ENCODE data around the gene CHRNB1.
"Not testable (repeated sequence)": the region's sequence is repeated elsewhere in the genome, so short reads cannot be mapped to it uniquely, and the experiment has no call there.

CHRNB1 gene

DNA sequence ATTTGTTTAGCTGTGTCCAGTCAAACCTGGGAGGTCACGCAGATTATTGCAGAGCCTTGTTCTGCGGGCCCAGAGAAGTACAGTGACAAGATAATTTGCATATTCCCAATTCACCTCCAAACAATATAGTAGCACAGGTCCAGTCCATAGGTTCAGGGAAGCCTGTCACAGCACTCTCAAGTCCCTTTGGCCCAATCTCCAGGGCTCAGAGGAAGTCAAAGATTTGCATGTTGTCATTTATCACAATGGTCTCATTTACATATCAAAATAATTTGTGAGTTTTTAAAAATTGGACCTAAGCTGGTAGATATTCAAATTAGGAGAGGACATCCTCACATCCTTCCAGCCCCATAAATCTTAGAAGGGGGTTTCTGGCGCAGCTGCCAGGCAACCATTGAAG, 22.6 kb downstream of the CHRNB1 start:
- no peak for DNase-seq (ENCODE audit: low spot score)

DNA sequence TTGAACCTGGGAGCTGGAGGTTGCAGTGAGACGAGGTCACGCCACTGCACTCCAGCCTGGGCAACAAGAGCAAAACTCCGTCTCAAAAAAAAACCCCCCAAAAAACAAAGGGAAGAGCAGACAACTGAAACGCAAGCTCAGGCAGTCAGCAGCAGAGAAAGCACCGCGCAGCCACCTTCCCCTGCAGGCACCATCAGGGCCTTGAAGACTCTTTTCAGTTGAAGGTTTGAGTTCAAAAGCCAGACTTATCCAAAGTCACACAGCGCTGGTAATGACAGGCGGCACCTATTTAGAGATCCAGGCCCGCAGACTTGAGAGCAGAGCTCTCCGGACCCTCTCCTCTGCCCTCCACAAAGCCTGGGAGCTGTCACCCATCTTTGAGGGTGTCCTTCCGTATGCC, 23.4 kb downstream of the CHRNB1 start:
- no peak for DNase-seq (ENCODE audit: low spot score)

DNA sequence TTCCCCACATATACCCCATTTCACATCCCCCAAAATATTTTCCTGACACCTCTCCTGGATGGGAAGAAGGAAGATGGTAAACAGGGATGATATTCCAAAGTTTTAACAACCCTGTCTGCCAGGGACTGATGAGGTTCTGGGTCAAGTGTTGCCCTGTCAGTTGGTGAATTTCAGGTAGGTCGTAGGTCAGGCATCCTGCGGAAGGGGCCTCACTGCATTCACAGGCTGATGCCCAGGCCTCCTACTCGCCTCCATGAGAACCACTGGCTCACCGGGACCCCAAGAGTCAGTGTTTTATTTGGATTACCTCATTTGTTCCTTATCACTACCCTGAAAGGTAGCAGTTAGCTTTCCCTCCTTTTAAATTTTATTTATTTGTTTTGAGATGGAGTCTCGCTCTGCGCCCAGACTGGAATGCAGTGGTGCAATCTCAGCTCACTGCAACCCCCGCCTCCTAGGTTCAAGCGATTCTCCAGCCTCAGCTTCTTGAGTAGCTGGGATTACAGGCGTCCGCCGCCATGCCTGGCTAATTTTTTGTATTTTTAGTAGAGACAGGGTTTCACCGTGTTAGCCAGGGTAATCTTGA, 24.0 kb downstream of the CHRNB1 start:
- no peak for DNase-seq (ENCODE audit: low spot score)

DNA sequence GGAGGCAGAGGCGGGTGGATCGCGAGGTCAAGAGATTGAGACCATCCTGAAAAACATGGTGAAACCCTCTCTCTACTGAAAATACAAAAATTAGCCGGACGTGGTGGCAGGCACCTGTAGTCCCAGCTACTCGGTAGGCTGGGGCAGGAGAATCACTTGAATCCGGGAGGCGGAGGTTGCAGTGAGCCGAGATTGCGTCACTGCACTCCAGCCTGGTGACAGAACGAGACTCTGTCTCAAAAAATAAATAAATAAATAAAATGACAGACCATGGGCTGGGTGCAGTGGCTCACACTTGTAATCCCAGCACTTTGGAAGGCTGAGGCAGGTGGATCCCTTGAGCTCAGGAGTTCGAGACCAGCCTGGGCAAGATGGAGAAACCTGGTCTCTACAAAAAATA, 25.0 kb downstream of the CHRNB1 start:
- DNase-seq (ENCODE audit: low spot score) = not testable (repeated sequence)

DNA sequence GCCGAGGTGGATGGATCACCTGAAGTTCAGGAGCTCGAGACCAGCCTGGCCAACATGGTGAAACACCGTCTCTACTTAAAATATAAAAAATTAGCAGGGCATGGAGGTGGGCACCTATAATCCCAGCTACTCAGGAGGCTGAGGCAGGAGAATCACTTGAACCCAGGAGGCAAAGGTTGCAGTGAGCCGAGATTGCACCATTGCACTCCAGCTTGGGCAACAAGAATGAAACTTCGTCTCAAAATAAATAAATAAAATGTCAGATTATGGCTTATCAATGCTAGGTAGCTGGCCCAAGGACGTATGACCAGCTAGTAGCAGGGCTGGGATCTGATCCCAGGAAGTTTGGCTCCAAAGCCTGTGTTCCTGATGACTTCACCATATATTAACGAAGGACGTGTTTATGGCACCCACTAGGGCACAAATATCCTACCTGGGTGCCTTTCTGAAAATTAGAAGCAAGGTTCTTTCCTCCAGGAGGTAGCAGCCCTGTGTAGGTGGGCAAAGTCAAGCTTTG, 25.7 kb downstream of the CHRNB1 start:
- DNase-seq (ENCODE audit: low spot score) = not testable (repeated sequence)

DNA sequence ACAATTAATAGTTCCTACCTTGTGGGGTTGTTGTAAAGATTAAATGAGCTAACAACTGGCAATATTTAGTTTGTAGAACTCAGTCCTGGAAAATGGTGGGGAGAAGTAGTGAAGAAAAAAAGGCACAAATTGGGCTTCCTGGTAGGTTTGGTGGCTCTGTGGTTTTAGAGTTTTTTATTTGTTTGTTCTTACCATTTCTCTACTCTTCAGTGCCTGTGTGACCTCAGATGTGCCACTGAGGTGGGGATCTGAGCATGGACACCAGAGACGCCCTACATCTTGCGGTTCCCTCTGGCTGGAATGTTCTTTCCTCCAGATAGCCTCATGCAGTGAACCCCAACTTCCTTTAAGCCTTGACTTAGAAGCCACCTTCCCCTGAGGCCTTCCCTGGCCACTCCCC, 26.9 kb downstream of the CHRNB1 start:
- no peak for DNase-seq (ENCODE audit: low spot score)

DNA sequence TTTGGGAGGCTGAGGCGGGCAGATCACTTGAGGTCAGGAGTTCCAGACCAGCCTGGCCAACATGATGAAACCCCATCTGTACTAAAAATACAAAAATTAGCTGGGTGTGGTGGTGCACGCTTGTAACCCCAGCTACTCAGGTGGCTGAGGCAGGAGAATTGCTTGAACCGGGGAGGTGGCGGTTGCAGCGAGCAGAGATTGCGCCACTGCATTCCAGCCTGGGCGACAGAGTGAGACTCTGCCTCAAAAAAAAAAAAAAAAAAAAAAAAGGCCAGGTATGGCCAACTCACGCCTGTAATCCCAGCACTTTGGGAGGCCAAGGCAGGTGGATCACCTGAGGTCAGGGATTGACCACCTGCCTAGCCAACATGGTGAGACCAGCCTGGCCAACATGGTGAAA, 29.9 kb downstream of the CHRNB1 start:
- DNase-seq (ENCODE audit: low spot score) = not testable (repeated sequence)

DNA sequence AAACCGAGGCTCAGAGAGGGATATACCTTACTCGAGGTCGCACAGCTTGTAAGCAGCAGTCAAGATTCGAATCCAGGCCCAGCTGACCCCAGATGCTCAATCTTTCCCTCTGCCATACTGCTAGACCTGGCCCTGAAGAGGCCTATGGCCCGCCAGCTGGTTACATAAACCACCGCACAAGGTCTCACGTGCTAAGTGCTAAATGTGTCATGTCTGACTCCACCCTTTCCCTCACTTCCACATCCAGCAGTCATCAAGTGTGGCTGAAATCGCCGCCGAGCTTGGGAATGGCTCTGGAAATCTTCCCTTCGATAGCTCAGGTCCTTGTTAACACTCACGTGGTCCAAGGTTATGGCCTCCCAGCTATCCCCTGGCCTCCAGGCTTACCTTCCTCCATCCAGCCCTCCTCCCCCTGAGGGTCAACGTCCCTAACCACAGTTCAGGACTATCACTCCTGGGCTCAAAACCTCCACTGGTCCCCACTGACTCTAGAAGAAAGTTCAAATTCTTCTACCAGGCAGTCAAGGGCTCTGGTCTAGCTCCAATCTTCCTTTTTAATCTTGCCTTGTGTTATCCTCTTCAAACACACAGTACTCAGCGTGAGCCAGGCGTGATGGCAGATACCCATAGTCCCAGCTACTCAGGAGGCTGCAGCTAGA, 31.0 kb downstream of the CHRNB1 start:
- DNase-seq (ENCODE audit: low spot score) = no peak

DNA sequence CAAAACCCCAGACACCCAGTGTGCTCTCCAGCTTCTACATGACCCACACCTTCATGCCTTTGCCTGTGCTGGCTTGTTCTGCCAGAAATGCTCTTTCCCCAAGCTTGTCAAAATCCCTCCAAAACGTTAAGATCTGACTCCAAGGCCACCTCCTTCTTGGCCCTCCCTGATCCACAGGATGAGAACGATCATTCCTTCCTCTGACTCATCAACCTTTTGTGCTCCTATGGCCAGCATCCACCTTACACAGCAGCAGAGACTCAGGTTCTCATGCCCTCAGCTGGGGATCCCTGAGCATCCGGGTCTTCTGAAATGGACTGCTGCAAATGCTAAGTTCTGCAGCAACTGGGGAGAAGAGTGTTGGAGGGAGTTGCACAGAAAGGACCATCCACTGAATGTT, 31.6 kb downstream of the CHRNB1 start:
- no peak for DNase-seq (ENCODE audit: low spot score)

DNA sequence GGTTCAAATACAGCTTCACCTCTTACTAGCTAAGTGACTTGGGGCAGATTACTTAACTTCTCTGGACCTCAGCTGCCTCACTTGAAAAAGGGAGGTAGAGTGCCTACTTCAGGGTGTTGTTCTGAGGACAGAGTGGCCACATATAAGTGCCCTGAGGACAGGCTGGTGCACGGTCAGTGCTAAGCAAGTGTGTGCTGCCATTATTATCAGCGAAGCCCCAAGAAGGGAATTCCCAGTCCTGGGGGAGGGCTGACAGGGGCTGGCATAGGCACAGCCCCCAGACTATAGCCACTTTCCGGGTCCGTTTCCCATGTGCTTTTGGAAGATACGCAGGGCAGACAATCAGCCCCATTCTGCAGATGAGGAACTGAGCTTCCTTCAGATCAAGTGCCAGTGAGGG, 32.1 kb downstream of the CHRNB1 start:
- no peak for DNase-seq (ENCODE audit: low spot score)

DNA sequence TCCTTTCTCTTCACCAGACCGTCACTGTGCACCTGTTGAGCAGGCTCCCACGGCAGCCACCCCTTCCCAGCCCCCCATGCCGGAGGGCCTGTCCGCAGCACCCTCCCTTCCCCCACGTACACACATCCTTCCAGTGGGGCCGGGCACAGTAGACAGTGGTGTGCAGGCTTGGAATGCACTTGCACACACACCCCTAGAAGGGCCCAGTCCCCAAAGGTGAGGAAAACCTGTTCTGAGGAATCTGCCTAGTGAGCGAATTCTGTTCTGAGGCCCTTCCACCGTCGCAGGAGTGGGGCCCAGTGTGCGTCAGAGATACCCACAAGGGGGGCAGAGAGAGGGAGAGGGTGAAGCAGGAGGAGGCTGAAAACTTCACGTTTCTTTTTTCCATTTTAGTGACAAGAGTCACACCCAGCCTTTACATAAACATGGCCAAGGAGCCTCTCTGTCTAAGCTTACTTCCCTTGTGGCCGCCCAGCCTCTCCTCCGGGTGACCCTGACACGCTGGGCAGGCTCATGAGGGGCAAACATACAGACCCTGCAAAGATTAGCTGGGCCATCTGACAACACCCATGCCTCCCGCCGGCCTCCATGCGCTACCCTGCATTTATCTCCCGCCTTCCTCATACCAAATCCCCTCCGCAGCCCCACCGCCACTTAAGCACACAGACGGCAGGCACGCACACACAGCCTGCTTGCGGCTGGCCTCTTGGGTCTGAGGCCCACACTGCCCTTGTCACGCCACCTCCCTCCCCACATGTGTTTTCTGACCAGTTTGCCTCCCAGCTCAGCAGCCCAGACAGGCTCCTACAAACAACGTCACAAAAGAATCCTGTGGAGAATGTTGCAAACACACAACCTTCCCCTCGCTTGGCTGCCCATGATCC, 32.8 kb downstream of the CHRNB1 start:
- DNase-seq (ENCODE audit: low spot score) = no peak

DNA sequence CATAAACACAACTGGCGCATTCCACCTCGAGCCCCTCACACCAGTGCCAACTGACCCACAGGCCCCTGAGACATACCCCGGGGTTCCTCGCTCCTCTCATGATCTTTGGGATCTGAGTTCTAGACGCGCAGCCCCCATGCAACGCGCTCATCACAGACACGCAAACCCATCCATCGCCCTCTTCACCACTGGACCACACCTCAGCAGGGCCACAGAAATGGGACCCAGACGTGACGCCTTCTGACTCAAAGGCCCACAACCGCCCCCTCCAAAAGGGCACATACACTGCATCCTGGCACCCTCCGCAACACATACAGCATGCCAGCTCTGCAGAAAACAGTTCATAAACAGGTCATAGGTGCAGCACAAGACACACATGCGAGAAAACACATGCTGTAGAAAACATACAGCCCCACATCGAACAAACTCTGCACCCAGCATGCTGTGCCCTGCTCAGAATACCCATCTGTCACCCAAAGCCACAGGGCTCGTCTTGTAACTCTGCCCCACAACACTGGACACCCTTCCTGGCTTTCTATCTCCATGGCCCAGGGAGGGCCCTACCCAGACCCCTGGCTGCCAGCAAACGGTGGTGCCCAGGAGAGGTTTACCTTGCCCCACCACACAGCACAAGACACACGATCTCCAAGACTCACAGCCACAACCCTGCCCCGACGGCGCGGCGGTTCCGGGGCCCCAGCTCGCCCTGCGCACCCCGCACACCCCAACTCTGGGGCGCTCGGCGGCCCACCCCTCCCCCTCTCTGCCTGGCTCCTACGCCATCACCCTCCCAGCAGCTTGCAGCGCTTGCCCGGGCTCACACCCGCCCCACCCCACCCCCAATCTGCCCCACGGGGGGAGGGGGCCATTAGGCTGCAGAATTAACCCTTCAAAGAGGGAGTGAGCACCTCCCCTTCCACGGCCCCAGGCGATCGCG, 33.7 kb downstream of the CHRNB1 start:
- DNase-seq (ENCODE audit: low spot score) = no peak

DNA sequence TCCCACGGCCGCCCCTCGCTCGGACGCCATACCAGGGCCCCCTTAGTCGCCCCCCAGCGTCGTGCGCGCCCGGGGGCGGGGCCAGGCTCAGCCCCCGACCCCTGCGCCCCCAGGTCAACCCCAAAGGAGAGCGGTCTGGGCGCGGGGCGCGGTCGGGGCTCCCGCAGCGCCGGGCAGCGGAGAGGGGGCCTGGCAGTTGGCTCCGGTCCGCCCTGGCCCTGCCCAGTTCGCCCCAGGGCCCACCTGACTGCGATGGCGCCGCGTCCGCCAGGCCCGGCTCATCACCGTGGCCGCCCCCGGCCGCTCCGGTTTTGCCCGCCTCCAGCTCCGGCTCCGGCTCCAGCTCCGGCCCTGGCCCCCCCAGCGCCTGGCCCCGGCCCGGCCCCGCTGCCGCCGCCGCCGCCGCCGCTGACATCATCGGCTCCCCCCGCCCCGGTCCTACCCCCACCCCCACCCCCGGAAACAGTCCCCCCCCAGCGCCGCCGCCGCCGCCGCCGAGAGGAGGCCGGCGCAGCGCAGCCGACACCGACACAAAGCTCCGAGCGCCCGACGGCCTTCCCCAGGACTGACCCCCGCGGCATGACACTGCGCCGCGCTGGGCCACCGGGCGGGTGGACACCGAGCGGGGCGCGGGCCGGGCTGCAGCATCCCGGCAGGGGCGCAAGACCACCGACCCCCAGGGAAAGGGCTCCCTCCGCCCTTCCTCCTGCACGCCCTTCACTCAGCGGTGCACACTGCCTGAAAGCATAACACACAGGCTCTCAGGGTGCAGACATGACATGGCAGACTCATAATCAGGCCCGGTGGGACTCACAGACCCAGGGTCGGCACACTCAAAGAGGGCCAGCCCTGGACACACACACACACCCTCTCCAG, 34.6 kb downstream of the CHRNB1 start, which contains the start of gene ZBTB4:
Gene ZBTB4, minus strand, starts transcription at position 419 of the 876 bp plus-strand sequence. CDS start 12,830 bp downstream, outside the sequence.
- peak; percentile 66 for DNase-seq (ENCODE audit: low spot score)

DNA sequence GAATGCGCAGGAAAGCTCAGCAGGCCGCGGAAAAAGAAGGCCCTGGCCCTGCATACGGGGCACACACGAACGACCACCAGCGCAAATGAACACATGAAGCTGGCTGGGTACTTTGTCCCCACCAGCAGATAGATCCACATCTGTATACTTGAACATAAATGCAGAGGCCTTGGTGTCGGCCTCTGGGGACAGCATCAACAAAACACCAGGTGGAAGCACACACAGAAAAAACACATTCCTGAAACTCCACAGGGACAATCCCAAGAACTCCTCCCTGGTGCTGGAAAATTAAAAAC, 35.2 kb downstream of the CHRNB1 start:
- DNase-seq (ENCODE audit: low spot score) = peak; percentile 44

DNA sequence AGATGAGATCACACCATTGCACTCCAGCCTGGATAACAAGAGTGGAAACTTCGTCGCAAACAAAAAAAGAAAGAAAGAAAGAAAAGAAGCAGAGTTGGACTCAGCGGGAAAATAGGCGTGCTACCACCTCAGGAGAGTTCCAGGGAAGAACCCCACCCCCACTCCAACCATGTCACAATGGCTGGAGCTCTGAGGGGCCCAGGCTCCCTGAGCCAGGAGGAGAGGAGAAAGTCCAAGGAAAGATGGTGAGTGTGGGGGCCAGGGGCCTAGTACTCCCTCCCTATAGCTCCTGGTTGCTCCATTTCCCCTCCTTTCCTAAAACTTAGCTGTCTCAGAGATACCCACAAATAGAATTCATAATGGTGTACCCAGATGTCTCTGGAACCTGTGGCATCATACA, 36.4 kb downstream of the CHRNB1 start, which contains the start of gene SLC35G6:
Gene SLC35G6, plus strand, starts transcription at position 172 of the 400 bp plus-strand sequence. Its CDS starts 71 bp downstream, at position 243.
- not testable (repeated sequence) for DNase-seq (ENCODE audit: low spot score)

DNA sequence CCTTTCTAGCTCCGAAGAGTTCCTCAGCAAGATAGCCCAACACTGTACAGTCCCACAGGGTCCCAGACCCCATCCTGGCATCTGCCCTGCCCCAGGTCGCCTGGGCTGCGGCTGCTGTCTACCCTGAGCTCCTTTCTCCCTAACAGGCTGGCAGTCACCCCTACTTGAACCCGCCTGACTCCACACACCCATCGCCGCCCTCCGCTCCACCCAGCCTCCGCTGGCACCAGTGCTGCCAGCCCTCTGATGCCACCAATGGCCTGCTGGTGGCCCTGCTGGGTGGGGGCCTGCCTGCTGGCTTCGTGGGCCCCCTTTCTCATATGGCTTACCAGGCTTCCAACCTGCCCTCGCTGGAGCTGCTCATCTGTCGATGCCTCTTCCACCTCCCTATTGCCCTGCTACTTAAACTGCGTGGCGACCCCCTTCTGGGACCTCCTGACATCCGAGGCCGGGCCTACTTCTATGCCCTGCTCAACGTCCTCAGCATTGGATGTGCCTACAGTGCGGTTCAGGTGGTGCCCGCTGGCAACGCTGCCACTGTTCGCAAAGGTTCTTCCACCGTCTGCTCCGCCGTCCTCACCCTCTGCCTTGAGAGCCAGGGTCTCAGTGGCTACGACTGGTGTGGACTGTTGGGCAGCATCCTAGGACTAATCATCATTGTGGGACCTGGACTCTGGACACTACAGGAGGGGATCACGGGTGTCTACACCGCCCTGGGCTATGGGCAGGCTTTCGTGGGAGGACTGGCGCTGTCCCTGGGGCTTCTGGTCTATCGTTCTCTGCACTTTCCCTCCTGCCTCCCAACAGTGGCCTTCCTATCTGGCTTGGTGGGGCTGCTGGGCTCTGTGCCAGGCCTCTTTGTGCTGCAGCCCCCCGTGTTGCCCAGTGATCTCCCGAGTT, 37.2 kb downstream of the CHRNB1 start:
- DNase-seq (ENCODE audit: low spot score) = not testable (repeated sequence)

DNA sequence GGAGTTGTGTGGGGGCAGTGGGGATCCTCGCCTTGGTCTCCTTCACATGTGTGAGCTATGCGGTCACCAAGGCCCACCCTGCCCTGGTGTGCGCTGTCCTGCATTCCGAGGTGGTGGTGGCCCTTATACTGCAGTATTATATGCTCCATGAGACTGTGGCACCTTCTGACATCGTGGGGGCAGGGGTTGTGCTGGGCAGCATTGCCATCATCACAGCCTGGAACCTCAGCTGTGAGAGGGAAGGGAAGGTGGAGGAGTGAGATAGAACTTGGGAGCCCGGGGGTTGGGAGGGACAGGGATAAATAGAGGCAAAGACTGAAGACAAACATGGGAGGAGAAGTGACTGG, 37.9 kb downstream of the CHRNB1 start:
- DNase-seq (ENCODE audit: low spot score) = not testable (repeated sequence)

DNA sequence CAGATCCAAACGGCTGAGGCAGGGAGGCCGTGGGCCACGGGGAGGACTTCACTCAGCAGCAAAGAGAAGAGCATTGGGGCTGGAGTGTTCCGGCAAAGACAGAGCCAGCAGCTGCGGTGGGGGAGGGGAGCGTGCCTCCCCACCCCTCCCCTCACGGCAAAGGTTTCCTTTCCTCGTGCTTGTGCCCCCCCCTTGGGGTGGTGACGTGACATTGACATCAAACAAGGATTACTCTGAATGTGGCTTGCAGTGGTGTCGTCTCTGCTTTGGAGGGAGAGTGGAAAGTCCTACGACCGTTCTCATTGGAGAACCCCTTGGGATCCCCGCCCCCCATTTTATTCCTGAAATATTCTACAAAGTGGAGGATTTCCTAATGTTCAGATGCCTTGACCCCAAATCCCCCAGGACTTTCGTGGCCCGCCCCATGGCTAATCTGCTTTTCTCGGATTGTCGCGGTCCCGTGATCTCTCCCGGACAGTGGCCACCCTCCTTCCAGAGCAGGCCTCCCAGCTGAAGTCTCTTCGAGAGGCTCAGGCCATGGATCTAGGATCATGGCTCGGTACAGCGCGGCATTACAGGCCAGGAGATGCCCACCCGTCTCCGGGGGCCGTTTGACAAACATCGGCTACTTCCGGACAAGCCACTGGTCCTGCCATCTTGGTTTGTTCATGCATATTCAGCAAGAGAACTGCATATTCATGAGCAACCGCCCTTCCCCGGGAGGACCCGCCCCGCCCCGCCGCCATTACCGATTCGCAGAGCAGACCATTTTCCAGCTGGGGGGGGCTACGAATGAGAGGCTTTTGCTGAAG, 38.6 kb downstream of the CHRNB1 start:
- peak; percentile 90 for DNase-seq (ENCODE audit: low spot score)

Measured in LoVo (cell line).